Ectodermal cell (in vitro differentiated cells): ENCODE results near the gene ZNF576.
"Not testable (repeated sequence)": the region's sequence is repeated elsewhere in the genome, so short reads cannot be mapped to it uniquely, and the experiment has no call there.

Experiments
- H3K27ac ChIP-seq: 2 replicates; pipeline ENCODE4 v1.7.0; 2013; ENCODE audit warnings: mild to moderate bottlenecking, low read depth, low read length; ENCODE audit not compliant: insufficient read depth, poor library complexity, severe bottlenecking
- H3K27me3 ChIP-seq: 2 replicates; pipeline ENCODE4 v1.7.0; 2013; ENCODE audit warnings: mild to moderate bottlenecking, low read length; ENCODE audit not compliant: insufficient read depth, control insufficient read depth, poor library complexity, severe bottlenecking
- H3K36me3 ChIP-seq: one replicate; pipeline ENCODE4 v1.7.0; 2013; ENCODE audit warnings: low read length; ENCODE audit not compliant: control insufficient read depth, insufficient read depth
- H3K4me1 ChIP-seq: one replicate; pipeline ENCODE4 v1.7.0; 2013; ENCODE audit warnings: low read length; ENCODE audit not compliant: control insufficient read depth, insufficient read depth
- H3K4me3 ChIP-seq: 2 replicates; pipeline ENCODE4 v1.7.0; 2013; ENCODE audit warnings: low read depth, low read length, control low read depth; ENCODE audit not compliant: insufficient read depth
- H3K9me3 ChIP-seq: 2 replicates; pipeline ENCODE4 v1.7.0; 2013; ENCODE audit warnings: mild to moderate bottlenecking, low read length, moderate library complexity; ENCODE audit not compliant: control insufficient read depth
- WGBS, 2 experiments: methylation state at CpG; one replicate each; pipeline ENCODE4 v1.1.7; 2013; ENCODE audit warnings: missing lambda C conversion rate in 2 of 2; 5-methylcytosine and 5-hydroxymethylcytosine counted together

Gene ZNF576

GRCh38 chr19:43575156-43575950, 21.0 kb upstream of the ZNF576 start, which contains the start of the genes PINLYP and XRCC1:
Gene PINLYP (plus strand): TSS chr19:43575801. CDS start chr19:43577192, 1,391 bp downstream.
Gene XRCC1 (minus strand): TSS chr19:43575527. CDS start chr19:43575458, 69 bp downstream.
- Histone ChIP-seq H3K9me3 (no peaks in the 10 kb centered on the region), H3K27ac (peak within 1 kb of the TSS; percentile 21), H3K4me3 (peak within 1 kb of the TSS; percentile 82), H3K27me3 (no peaks in the 10 kb centered on the region), H3K36me3 (no peaks in the 10 kb centered on the region), H3K4me1 (peaks cover 4% of the 10 kb centered on the region)
- WGBS, 2 experiments: 0 to 1% methylated on average over 49 to 50 of the region's 51 CpGs

GRCh38 chr19:43575955-43576878, 20.2 kb upstream of the ZNF576 start:
- H3K27ac ChIP-seq: no peak overlapping the region
- no peaks in the 10 kb centered on the region for H3K27me3 ChIP-seq
- peaks cover 4% of the 10 kb centered on the region for H3K4me1 ChIP-seq
- no peaks in the 10 kb centered on the region for H3K9me3 ChIP-seq
- H3K36me3 ChIP-seq: no peaks in the 10 kb centered on the region
- peak overlapping the region; percentile 7 for H3K4me3 ChIP-seq
- 87 to 88% methylated on average over 37 of the region's 37 CpGs for WGBS, 2 experiments

DNA sequence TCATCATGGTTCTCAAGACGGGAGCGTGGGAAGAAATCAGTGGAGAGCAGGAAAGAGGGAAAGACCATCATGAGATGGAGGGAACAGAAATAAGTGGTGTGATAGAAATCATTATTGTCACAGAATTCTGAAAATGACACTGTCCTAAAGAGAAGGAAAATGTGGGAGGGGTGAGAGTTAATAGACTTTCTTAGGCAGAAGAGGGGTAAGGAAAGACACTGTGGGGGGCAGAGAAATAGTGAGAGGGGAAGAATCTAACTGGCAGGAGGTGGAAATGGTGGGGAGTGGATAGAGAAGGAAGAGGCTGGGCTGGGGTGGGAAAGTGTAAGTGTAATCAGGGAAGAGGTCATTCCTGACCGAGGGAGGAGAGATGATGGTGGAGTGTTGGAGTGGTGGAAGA, 17.6 kb upstream of the ZNF576 start:
- H3K4me1 ChIP-seq: peaks cover 4% of the 10 kb centered on the region
- H3K27ac ChIP-seq: no peak overlapping the region
- no peaks in the 10 kb centered on the region for H3K9me3 ChIP-seq
- H3K4me3 ChIP-seq: no peak overlapping the region
- H3K27me3 ChIP-seq: no peaks in the 10 kb centered on the region
- H3K36me3 ChIP-seq: no peaks in the 10 kb centered on the region
- 89 to 95% methylated on average over 3 of the region's 3 CpGs for WGBS, 2 experiments

DNA sequence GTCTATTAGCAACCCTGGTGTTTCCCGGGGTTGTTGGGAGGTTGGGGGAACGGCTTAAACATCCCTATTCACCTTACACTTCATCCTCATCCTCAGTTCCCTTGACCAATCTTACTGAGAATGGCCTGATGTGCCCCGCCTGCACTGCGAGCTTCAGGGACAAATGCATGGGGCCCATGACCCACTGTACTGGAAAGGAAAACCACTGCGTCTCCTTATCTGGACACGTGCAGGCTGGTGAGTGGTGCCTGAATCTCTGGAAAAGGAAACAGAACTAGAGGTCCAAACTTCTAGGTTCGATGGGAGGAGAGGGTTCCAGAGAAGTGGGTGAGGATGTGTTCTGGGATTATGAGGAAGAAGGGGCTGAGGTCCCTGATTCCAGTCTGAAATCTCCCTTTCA, 14.9 kb upstream of the ZNF576 start:
- 78 to 79% methylated on average over 7 of the region's 7 CpGs for WGBS, 2 experiments
- no peaks in the 10 kb centered on the region for H3K27me3 ChIP-seq
- no peak overlapping the region for H3K27ac ChIP-seq
- no peaks in the 10 kb centered on the region for H3K4me1 ChIP-seq
- H3K4me3 ChIP-seq: no peak overlapping the region
- H3K36me3 ChIP-seq: no peaks in the 10 kb centered on the region
- no peaks in the 10 kb centered on the region for H3K9me3 ChIP-seq

- no peaks in the 10 kb centered on the region for H3K27me3 ChIP-seq
- no peaks in the 10 kb centered on the region for H3K9me3 ChIP-seq
- H3K4me1 ChIP-seq: no peaks in the 10 kb centered on the region
- H3K36me3 ChIP-seq: no peaks in the 10 kb centered on the region
- H3K27ac ChIP-seq: no peak overlapping the region
- no peak overlapping the region for H3K4me3 ChIP-seq
- WGBS, 2 experiments: 93 to 99% methylated on average over 2 of the region's 2 CpGs
Observed at GRCh38 chr19:43582495-43582894, 13.9 kb upstream of the ZNF576 start.

DNA sequence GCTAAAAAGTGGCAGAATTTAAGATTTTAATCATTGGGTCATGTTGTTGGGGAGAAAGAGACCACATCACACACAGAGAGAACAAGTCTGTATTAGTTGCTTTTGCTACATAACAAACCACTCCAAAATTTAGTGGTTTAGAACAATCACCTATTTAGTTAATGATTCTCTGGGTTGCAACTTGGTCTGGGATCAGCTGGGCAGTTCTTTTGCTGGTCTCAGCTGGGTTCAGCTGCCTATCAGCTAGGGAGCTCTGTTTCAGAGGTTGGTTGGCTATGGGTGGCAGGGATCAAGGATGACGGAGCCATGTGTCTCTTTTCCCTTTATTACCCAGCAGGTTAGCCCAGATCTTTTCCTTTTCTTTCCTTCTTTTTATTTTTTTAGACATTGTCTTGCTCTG, 11.9 kb upstream of the ZNF576 start:
- Histone ChIP-seq H3K4me1 (no peaks in the 10 kb centered on the region), H3K4me3 (no peak overlapping the region), H3K27me3 (no peaks in the 10 kb centered on the region), H3K9me3 (no peaks in the 10 kb centered on the region), H3K36me3 (peaks cover 6% of the 10 kb centered on the region), H3K27ac (no peak overlapping the region)
- WGBS, 2 experiments: 77 to 85% methylated on average over 1 of the region's 1 CpG

DNA sequence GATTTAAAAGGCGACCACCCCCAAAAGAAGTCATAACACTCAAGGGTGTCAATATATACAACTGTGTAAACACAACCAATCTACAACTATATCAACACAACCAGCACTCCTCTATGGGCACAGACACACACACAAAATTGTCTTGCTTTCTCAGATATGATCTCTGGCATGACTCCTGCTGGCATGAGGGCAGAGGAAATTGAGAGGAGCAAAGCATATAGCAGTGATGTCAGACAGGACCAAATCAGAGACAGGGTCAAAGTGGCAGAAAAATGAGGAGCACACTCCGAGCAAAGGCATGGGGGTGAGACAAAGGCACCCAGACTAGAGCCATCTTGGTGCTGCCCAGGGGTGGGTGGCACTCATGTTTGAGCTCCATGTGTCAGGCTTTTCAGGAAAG, 10.0 kb upstream of the ZNF576 start:
- H3K27me3 ChIP-seq: no peaks in the 10 kb centered on the region
- H3K4me1 ChIP-seq: no peaks in the 10 kb centered on the region

GRCh38 chr19:43587029-43587428, 9.4 kb upstream of the ZNF576 start:
- not testable (repeated sequence) for H3K27ac ChIP-seq, H3K4me1 ChIP-seq, H3K36me3 ChIP-seq, H3K4me3 ChIP-seq, H3K9me3 ChIP-seq, H3K27me3 ChIP-seq
- WGBS, 2 experiments: 92 to 95% methylated on average over 3 of the region's 3 CpGs

More for the DNA sequence above, 10.0 kb upstream of the ZNF576 start:
- Histone ChIP-seq H3K36me3 (peaks cover 6% of the 10 kb centered on the region), H3K4me3 (no peak overlapping the region), H3K9me3 (no peaks in the 10 kb centered on the region), H3K27ac (no peak overlapping the region)
- WGBS, 2 experiments: 90 to 94% methylated on average over 2 of the region's 2 CpGs

DNA sequence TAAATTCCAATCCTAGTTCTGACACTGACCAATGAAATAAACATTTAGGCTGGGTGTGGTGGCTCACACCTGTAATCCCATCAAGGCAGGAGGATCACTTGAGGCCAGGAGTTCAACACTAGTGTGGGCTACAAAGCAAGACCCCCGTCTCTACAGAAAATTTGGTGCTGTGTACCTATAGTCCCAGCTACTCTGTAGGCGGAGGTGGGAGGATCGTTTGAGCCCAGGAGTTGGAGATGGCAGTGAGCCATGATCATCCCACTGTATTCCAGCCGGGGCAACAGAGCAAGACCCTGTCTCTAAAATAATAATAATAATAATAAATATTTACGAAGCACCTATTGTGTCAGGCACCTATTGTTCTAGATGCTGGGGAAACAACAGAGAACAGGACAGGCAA, 7.1 kb upstream of the ZNF576 start:
- H3K36me3 ChIP-seq: peaks cover 31% of the 10 kb centered on the region
- 90 to 94% methylated on average over 4 of the region's 5 CpGs for WGBS, 2 experiments

DNA sequence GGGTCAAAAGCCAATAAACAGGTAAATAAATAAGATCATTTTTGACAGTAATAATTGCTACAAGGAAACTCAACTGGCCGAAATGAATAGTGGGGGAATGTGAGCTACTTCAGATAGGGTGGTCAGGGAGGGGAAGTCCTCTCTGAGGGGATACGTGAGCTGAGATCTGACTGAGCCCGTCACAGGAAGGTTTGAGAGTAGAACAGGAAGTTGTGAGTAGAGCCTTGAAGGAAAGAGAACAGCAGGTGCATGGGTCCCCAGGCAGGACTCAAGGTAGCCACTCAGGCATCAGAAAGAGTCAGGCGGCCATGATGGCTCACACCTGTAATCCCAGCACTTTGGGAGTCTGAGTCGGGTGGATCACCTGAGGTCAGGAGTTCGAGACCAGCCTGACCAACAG, 6.7 kb upstream of the ZNF576 start:
- H3K36me3 ChIP-seq: peaks cover 31% of the 10 kb centered on the region
- no peaks in the 10 kb centered on the region for H3K9me3 ChIP-seq
- H3K27ac ChIP-seq: no peak overlapping the region
- WGBS, 2 experiments: 94 to 95% methylated on average over 6 of the region's 6 CpGs
- H3K4me3 ChIP-seq: no peak overlapping the region
- H3K4me1 ChIP-seq: no peaks in the 10 kb centered on the region
- H3K27me3 ChIP-seq: no peaks in the 10 kb centered on the region

More for the DNA sequence above, 7.1 kb upstream of the ZNF576 start:
- H3K27me3 ChIP-seq: no peaks in the 10 kb centered on the region
- no peak overlapping the region for H3K27ac ChIP-seq
- no peak overlapping the region for H3K4me3 ChIP-seq
- H3K9me3 ChIP-seq: no peaks in the 10 kb centered on the region
- no peaks in the 10 kb centered on the region for H3K4me1 ChIP-seq
